Neural cell (in vitro differentiated cells): ENCODE results near the gene G6PC3. TPM values are rescaled to one million over a fixed set of nuclear protein-coding genes. Genes with fewer than 3 reads are reported as not detected.

Source experiments
- H2AFZ ChIP-seq: fragments of 200-600, 300-800 bp; sonication (generic), shearing (Covaris generic); 2 replicates; pipeline ENCODE4 v1.6.0; 2014; ENCODE audit warnings: low read depth, mild to moderate bottlenecking, antibody characterized with exemption, low read length, moderate library complexity
- H3F3A ChIP-seq: fragments of 200-600 bp; shearing (Covaris generic); 2 replicates; pipeline ENCODE4 v1.6.1; 2016; ENCODE audit warnings: mild to moderate bottlenecking, moderate library complexity, mixed read lengths, antibody characterized with exemption, low read length; ENCODE audit not compliant: insufficient read depth, poor library complexity, severe bottlenecking
- H3K27ac ChIP-seq: fragments of 200-600, 300-800 bp; sonication (generic), shearing (Covaris generic); 2 replicates; pipeline ENCODE4 v1.5.1; 2014; ENCODE audit warnings: mild to moderate bottlenecking, low read length, moderate library complexity
- H3K27me3 ChIP-seq: fragments of 300-800, 200-600 bp; sonication (generic), shearing (Covaris generic); 2 replicates; pipeline ENCODE4 v1.6.0; 2014; ENCODE audit warnings: mild to moderate bottlenecking, low read depth, low read length, moderate library complexity; ENCODE audit not compliant: insufficient read depth
- H3K36me3 ChIP-seq: fragments of 300-800, 200-600 bp; sonication (generic), shearing (Covaris generic); 2 replicates; pipeline ENCODE4 v1.5.1; 2014; ENCODE audit warnings: mild to moderate bottlenecking, antibody characterized with exemption, low read length, moderate library complexity; ENCODE audit not compliant: insufficient read depth
- H3K4me2 ChIP-seq: fragments of 300-800, 200-600 bp; sonication (generic), shearing (Covaris generic); 2 replicates; pipeline ENCODE4 v1.6.0; 2014; ENCODE audit warnings: mild to moderate bottlenecking, low read length
- H3K4me3 ChIP-seq: fragments of 300-800, 200-600 bp; sonication (generic), shearing (Covaris generic); 2 replicates; pipeline ENCODE4 v1.5.1; 2014; ENCODE audit warnings: mild to moderate bottlenecking, low read length, moderate library complexity
- H3K79me2 ChIP-seq: fragments of 200-600 bp; shearing (Covaris generic); replicated peaks from 2 replicates; pipeline ENCODE4 v1.6.0; 2014; ENCODE audit warnings: mild to moderate bottlenecking, low read length, moderate library complexity; ENCODE audit not compliant: insufficient read depth
- H3K9ac ChIP-seq: fragments of 300-800, 200-600 bp; sonication (generic), shearing (Covaris generic); 2 replicates; pipeline ENCODE4 v1.6.1; 2016; ENCODE audit warnings: mild to moderate bottlenecking, low read length, mixed read lengths
- H3K9me2 ChIP-seq: fragments of 200-600 bp; shearing (Covaris generic); 2 replicates; pipeline ENCODE4 v1.6.1; 2016; ENCODE audit warnings: mild to moderate bottlenecking, low read length, mixed read lengths; ENCODE audit not compliant: insufficient read depth
- H3K9me3 ChIP-seq: fragments of 200-600, 300-800 bp; sonication (generic), shearing (Covaris generic); 2 replicates; pipeline ENCODE4 v1.6.1; 2016; ENCODE audit warnings: mild to moderate bottlenecking, mixed run types, low read length, moderate library complexity, mixed read lengths
- H4K20me1 ChIP-seq: fragments of 200-600 bp; shearing (Covaris generic); 2 replicates; pipeline ENCODE4 v1.6.1; 2016; ENCODE audit warnings: mild to moderate bottlenecking, mixed run types; ENCODE audit not compliant: insufficient read depth
- CTCF ChIP-seq: fragments of 450-650 bp; IDR thresholded peaks from 2 replicates; pipeline ENCODE4 v1.5.1; 2014; ENCODE audit warnings: antibody characterized with exemption, mild to moderate bottlenecking, moderate library complexity; ENCODE audit not compliant: poor library complexity, severe bottlenecking
- EP300 ChIP-seq: fragments of 450-650 bp; conservative IDR thresholded peaks from 2 replicates; pipeline ENCODE4 v1.6.1; 2014; ENCODE audit warnings: antibody characterized with exemption, mild to moderate bottlenecking, moderate library complexity; ENCODE audit not compliant: poor library complexity, severe bottlenecking
- EZH2 ChIP-seq: fragments of 200-600, 300-800 bp; shearing (Covaris generic), sonication (generic); IDR thresholded peaks from 2 replicates; pipeline ENCODE4 v1.6.1; 2014; ENCODE audit warnings: antibody characterized with exemption, low read length, borderline replicate concordance, mild to moderate bottlenecking; ENCODE audit not compliant: insufficient read depth, poor library complexity, severe bottlenecking
- MXI1 ChIP-seq: fragments of 450-650 bp; conservative IDR thresholded peaks from 2 replicates; pipeline ENCODE4 v1.6.1; 2014; ENCODE audit warnings: antibody characterized with exemption, mild to moderate bottlenecking; ENCODE audit not compliant: poor library complexity, severe bottlenecking
- POLR2AphosphoS5 ChIP-seq: IDR thresholded peaks from 2 replicates; pipeline ENCODE4 v1.6.1; 2012
- RAD21 ChIP-seq: fragments of 450-650 bp; conservative IDR thresholded peaks from 2 replicates; pipeline ENCODE4 v1.6.1; 2014; ENCODE audit warnings: antibody characterized with exemption, mild to moderate bottlenecking, moderate library complexity
- REST ChIP-seq: IDR thresholded peaks from 2 replicates; pipeline ENCODE4 v1.6.1; 2012; ENCODE audit warnings: borderline replicate concordance
- SMC3 ChIP-seq: fragments of 450-650 bp; conservative IDR thresholded peaks from 2 replicates; pipeline ENCODE4 v1.6.1; 2014; ENCODE audit warnings: antibody characterized with exemption, mild to moderate bottlenecking, moderate library complexity; ENCODE audit not compliant: poor library complexity
- TAF1 ChIP-seq: IDR thresholded peaks from 2 replicates; pipeline ENCODE4 v1.6.1; 2012; ENCODE audit warnings: low read depth
- polyA plus RNA-seq: library from polyadenylated mRNA; depleted of rRNA; stranded (reverse); fragments of >200 nt; gene quantifications from 2 replicates; pipeline ENCODE4 v1.2.3, GENCODE V29; 2014

G6PC3 gene
- polyA plus RNA-seq, 1 donor from 2014 or later: 10.8 TPM

GRCh38 chr17:44091200-44091997 lies 20.9 kb downstream of the G6PC3 start:
- no peaks in the 10 kb centered on the region for H3K79me2 ChIP-seq
- no peak overlapping the region for H3K4me3 ChIP-seq
- H3F3A ChIP-seq: no peaks in the 10 kb centered on the region
- TF ChIP-seq MXI1 (no peak), EP300 (no peak), SMC3 (no peak)
- no peaks in the 10 kb centered on the region for H3K36me3 ChIP-seq
- no peak overlapping the region for H3K27ac ChIP-seq
- H3K4me2 ChIP-seq: no peak overlapping the region
- H3K9ac ChIP-seq: no peak overlapping the region
- no peaks in the 10 kb centered on the region for H3K27me3 ChIP-seq
- no peak overlapping the region for H2AFZ ChIP-seq
- no peaks in the 10 kb centered on the region for H3K9me2 ChIP-seq
- no peaks in the 10 kb centered on the region for H3K9me3 ChIP-seq
- H4K20me1 ChIP-seq: no peaks in the 10 kb centered on the region

- no peak for TF ChIP-seq REST
- no peak for TF ChIP-seq CTCF
- TF ChIP-seq EZH2: no peak
- no peak for TF ChIP-seq SMC3
- TF ChIP-seq TAF1: no peak
- no peak for TF ChIP-seq RAD21
- no peak for TF ChIP-seq POLR2AphosphoS5
- no peak for TF ChIP-seq EP300
- TF ChIP-seq MXI1: no peak
- Histone ChIP-seq H3K9ac (no peak overlapping the region), H3K27ac (no peak overlapping the region), H3K4me2 (no peak overlapping the region), H2AFZ (no peak overlapping the region), H3K79me2 (no peaks in the 10 kb centered on the region), H3K9me3 (no peaks in the 10 kb centered on the region), H3F3A (no peaks in the 10 kb centered on the region), H3K4me3 (no peak overlapping the region), H4K20me1 (no peaks in the 10 kb centered on the region), H3K36me3 (no peaks in the 10 kb centered on the region), H3K9me2 (no peaks in the 10 kb centered on the region), H3K27me3 (no peaks in the 10 kb centered on the region)
These were observed 21.5 kb downstream of the G6PC3 start for GRCh38 chr17:44092051-44092450.
